Measurements from ENCODE around the gene TTC21A. TPM values are rescaled to one million over a fixed set of nuclear protein-coding genes. Genes with fewer than 3 reads are reported as not detected.
"Not testable (repeated sequence)": the region's sequence is repeated elsewhere in the genome, so short reads cannot be mapped to it uniquely, and the experiment has no call there.

The TTC21A gene, protein sequence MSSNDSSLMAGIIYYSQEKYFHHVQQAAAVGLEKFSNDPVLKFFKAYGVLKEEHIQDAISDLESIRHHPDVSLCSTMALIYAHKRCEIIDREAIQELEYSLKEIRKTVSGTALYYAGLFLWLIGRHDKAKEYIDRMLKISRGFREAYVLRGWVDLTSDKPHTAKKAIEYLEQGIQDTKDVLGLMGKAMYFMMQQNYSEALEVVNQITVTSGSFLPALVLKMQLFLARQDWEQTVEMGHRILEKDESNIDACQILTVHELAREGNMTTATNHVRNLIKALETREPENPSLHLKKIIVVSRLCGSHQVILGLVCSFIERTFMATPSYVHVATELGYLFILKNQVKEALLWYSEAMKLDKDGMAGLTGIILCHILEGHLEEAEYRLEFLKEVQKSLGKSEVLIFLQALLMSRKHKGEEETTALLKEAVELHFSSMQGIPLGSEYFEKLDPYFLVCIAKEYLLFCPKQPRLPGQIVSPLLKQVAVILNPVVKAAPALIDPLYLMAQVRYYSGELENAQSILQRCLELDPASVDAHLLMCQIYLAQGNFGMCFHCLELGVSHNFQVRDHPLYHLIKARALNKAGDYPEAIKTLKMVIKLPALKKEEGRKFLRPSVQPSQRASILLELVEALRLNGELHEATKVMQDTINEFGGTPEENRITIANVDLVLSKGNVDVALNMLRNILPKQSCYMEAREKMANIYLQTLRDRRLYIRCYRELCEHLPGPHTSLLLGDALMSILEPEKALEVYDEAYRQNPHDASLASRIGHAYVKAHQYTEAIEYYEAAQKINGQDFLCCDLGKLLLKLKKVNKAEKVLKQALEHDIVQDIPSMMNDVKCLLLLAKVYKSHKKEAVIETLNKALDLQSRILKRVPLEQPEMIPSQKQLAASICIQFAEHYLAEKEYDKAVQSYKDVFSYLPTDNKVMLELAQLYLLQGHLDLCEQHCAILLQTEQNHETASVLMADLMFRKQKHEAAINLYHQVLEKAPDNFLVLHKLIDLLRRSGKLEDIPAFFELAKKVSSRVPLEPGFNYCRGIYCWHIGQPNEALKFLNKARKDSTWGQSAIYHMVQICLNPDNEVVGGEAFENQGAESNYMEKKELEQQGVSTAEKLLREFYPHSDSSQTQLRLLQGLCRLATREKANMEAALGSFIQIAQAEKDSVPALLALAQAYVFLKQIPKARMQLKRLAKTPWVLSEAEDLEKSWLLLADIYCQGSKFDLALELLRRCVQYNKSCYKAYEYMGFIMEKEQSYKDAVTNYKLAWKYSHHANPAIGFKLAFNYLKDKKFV (N-terminal part only)
- 0.39 and 1.3 TPM in 2 replicates for polyA plus RNA-seq (2014; cell fraction: cytosol; rRNA removed)
- 6.7 and 14.7 TPM in 2 replicates for polyA plus RNA-seq (2014; cell fraction: nucleus; rRNA removed)

DNA sequence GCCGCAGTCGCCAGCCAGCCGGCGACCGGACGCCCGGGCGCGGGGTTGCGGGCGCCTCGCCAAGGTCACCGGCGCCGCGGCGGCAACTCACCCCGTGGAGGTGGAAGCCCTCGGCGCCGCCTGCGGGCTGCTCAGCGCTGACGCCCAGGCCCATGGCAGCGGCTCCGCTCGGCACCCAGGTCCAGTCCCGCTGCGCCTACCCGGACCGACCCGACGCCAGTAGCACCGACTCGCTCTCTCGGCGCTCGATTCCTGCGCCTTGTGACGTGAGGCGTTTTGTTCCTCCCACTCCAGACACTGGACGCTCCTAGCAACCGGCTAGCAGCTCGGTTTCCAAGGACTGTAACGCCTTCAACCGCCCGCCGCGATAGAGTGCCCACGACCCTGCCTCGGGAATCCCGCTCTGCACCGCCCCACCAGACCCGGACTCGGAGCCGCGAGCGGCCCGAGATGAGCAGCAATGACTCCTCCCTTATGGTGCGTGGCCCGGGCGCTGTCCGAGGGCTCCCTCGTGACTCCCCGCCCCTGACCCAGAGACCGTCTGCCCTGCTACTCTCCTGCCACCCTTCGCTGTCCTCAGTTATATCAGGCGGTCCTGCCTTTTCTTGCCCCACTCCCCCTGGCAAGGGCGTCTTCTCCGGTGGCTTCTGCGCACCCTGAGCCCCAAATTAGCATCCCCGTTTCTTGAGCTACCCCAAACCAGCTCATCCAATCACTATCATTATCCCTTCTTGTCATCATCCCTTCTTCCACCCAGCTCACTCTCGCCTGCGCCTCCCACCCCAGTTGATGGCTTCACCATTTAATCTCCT is at the start of gene TTC21A, which contains the start of gene GORASP1:
TSS of gene TTC21A (plus strand) at position 293 of the 812 bp plus-strand sequence. CDS start at position 451, 158 bp downstream.
TSS of gene GORASP1 (minus strand) at position 240 of the 812 bp plus-strand sequence. CDS start at position 154, 86 bp downstream.
- peak; percentile 74 for DNase-seq (ENCODE audit: low spot score)

DNA sequence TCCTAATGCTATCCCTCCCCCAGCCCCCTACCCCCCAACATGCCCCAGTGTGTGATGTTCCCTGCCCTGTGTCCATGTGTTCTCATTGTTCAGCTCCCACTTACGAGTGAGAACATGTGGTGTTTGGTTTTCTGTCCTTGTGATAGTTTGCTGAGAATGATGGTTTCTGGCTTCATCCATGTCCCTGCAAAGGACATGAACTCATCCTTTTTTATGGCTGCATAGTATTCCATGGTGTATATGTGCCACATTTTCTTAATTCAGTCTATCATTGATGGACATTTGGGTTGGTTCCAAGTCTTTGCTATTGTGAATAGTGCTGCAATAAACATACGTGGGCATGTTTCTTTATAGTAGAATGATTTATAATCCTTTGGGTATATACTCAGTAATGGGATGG is 46.3 kb upstream of the TTC21A start:
- DNase-seq (ENCODE audit: low spot score), result not testable (repeated sequence)

DNA sequence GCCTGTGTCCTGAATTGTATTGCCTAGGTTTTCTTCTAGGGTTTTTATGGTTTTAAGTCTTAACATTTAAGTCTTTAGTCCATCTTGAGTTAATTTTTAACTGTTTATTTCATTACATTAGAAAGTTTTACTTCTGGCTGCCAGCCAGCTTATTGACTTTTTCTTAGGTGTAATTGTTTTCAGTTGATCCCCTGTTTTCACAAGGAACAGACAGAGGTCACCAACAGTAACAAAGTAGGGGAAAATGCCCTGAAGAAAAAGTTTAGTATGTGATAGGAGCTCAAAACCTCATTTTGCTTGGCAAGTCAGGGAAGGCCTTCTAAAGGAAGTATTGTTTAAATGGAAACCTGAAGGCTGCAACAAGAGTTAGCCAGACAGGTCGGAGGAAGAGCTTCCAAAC is 45.3 kb upstream of the TTC21A start:
- DNase-seq (ENCODE audit: low spot score), result no peak

DNA sequence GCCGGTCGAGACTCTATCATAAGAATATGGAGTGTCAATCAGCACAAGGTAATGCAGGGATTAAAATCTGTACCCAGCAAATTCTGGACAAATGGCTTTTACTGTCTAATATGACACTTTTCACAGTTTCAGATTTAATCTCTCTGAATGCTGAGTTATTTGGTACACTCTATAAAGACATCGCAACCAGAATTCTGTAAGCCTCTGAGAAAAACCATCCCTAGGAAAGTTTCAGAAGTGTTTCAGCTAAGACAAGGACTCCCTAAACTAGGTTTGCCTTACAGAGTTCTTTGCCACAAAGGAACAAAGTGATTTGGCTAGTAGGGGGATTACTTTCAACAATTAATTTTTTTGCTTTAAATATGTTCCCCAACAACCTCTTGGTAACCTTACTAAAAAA is 44.3 kb upstream of the TTC21A start:
- DNase-seq (ENCODE audit: low spot score), result no peak

DNA sequence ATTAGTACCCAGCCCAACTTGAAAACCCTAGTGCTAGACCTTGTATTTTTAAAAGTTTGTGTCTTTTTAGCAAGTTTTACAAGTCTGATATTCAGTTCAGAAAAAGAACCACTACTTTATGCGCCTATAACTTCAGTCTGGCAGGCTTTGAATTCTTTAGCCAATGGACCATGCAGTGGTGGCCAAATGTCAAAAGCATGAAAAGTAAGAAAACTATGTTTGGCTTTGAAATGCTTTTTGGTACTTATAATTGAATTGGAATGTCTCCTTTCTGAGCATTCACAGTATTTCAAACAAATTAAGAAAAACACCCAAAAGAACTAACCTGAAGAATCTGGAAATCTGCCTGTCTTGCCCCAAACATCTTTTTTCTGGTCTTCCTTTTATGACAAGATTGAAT is 42.8 kb upstream of the TTC21A start:
- no peak for DNase-seq (ENCODE audit: low spot score)

DNA sequence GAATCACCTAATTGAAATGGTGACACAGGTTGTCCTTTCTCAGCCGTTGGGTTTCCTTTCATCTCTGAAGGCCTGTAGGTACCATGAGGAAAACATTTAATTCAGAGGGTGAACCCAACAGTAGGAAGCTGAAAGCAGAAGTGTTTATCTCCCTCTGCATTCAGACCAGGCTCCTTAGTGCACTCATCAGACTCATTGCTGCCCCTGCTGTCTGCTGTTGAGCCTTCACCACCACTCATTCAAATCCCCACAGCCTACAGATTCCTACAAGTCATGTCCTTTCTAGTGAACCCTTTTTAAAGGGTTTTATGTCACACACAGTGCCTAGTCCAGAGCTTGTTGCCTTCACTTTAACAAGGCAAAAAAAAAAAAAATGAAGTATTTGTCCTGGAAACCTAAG is 42.3 kb upstream of the TTC21A start:
- DNase-seq (ENCODE audit: low spot score), result peak; percentile 3

DNA sequence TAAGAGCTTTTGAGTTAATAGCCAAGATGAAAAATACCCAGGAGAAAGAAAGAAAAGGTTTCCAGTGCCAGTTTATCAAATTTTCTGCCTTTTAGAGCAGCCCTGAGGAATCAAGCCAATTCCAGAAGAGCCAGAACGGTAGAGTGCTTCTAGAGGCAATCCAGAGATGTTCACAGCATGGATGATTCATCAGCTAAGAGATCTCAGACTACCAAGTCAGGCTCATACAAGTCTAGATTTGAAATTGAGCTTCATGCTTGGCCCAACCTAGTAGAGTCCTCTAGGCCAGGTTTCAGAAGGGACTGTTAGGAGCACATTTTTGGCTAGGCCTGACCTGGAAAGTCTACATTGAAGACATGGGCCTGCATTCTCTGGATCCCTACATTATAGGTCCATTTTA is 40.2 kb upstream of the TTC21A start:
- DNase-seq (ENCODE audit: low spot score), result no peak

DNA sequence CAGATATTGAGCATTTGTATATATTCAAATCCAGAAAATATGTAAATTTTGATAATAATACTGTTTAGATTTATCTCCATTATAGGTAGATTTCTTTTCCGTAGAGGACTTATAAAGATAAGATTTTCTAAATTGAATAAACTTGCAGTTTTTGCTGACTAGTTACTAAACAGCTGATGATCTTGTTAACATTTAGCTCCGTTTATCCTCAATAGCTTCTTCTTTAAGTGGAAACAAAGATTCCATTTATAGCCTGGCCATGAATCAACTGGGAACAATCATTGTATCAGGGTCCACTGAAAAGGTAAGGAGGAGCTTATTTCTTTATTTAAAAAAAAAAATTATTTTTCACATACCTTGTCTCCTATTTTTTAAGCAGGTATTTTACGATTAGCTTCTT is 38.9 kb upstream of the TTC21A start:
- no peak for DNase-seq (ENCODE audit: low spot score)

DNA sequence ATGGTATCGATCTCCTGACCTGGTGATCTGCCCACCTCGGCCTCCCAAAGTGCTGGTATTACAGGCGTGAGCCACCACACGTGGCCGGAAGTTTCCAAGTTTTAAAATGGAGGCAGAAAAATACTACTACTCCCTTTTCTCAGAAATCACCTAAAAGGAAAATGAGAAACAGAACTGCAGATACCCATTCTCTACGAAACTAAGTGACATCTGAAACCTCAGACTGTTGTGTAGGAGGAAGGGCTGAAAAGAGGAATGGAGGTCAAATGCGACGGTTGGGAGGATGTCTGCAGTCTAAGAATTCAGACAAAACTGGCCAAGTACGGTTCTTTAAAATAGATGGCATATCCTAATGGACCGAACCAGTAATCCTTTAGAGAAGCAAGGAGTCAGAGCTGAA is 31.6 kb upstream of the TTC21A start:
- no peak for DNase-seq (ENCODE audit: low spot score)

DNA sequence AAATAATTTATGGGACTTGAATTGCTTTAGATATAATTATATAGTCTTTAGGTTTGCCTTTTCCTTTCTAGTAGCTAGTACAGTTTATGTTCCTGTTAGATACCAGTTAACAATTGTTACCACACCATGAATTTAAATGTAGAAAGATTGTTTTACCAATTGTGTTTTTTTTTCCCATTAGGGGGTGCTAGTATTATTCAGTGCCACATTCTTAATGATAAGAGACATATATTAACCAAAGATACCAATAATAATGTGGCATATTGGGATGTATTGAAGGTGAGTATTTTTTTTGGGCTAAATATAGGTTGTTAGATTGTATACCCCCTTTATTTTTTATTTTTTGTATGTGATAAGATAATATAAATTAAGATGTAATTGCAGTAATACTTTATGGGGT is 27.9 kb upstream of the TTC21A start:
- DNase-seq (ENCODE audit: low spot score), result no peak

DNA sequence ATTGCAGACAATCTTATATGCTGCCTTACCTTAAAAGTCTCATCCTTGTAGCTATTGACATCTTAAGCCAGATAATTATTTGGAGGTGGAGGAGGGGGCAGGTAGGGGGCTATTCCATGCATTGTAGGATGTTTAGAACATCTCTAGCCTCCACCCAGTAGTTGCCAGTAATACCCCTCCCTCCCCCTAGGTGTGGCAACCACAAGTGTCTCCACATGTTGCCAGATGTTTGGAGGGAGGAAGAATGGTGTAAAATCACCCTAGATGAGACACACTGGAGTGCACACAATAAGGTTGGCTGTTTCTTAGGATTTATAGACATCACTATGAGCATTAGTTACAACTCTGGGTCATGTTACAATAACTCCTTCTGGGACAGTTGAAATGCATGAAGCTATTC is 27.5 kb upstream of the TTC21A start:
- DNase-seq (ENCODE audit: low spot score), result no peak

DNA sequence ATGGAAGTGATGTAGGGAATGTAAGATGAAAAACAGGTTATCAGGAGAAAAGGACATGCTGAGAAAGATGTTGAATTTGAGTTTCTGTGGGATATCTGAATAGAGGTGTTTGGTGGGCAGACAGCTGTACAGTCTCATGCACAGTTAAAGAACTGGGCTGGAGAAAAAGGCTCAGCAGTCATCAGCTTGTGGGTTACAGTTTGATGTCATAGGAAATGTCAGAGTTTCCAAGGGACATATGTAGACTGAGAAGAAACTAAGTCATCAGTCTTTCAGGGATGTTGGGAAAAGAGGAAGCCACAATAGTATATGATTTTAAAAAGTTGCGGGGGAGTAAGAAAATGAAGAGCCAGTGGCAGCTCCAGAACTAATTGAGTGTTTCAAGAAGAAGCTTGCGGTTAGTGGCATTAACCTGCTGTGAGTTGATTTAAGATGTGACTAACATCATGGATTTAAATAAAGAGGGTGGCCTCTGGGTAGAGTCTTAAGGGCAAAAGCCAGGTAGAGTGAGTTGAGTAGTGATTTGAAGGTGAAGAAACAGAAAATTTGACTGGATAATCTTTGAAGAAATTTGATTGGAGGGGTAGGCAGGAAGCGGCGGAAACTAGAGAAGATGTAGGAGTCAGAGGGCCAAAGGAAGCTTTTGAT is 24.7 kb upstream of the TTC21A start:
- DNase-seq (ENCODE audit: low spot score), result no peak

DNA sequence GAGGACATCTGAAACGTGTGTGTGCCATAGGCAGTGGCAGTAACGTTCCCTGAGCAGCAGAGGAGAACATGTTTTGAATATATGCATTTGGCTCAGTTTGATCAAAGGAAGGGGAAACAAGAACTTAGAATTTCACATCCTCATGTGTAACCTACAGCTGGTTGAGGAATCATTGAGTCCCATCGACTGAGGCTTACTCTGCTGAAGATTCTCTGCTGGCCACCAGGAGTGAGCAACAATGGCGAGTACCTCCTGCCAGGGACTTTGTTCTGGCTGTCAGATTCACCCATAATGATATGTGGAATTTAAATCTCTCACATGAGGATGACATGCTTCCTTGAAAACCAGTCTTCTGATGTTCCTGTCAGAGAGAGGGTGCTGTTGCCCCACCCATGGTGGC is 21.3 kb upstream of the TTC21A start:
- DNase-seq (ENCODE audit: low spot score), result no peak

DNA sequence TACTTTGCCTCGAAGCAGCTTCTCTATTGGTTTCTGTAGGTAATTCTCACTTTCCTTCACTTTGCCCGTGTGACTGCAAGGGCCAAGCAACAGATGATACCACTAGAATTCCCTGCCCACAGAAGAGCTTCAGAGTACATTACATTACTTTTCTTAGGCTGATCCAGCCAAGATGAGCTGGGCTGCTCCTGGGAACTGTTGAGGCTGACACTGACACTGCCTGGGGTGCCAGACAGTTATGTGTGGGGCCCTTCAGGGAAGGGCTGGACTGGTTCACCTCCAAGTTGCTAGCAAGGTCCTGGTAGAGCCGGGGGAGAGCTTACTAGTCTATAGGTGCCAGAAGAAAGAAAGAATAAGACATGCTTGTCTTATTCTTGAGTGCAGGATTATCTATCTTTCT is 19.0 kb upstream of the TTC21A start:
- no peak for DNase-seq (ENCODE audit: low spot score)

DNA sequence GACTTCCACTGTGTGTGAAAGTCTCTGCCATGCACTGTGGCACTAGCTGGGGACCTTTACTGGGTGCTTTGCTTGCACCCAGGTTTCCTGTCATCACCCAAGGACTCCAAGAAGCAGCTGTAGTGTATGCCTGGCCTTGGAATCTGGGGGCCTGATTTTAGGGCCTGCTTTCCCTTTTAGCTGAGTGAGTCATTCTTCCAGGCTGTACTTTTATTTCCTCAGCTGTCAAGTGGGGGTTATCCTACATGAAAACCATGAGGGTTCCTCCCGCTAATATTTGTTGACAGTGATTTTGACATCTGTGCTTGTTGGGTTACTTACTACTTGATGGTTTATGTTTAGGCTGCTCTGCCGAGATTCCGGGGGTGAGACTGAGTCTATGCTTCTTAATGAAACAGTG is 18.6 kb upstream of the TTC21A start:
- no peak for DNase-seq (ENCODE audit: low spot score)

DNA sequence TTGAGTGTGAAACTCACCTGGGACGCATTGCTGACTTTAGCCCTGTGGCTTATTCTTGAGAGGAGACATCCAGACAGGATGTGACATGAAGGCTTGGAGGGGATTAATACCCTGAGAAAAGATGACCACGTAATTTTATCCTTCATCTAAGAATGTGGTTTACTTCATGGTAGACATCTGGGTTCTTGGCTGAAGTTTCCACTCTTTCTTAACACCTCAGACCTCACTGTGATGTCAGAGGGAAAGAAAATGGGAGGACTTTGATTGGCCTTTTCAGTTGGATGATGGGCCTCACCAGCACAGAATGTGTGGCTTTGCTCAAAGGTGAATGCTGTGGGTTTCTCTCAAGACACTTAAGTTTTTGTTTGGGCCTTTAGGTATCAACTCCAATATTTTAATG is 16.6 kb upstream of the TTC21A start:
- no peak for DNase-seq (ENCODE audit: low spot score)

DNA sequence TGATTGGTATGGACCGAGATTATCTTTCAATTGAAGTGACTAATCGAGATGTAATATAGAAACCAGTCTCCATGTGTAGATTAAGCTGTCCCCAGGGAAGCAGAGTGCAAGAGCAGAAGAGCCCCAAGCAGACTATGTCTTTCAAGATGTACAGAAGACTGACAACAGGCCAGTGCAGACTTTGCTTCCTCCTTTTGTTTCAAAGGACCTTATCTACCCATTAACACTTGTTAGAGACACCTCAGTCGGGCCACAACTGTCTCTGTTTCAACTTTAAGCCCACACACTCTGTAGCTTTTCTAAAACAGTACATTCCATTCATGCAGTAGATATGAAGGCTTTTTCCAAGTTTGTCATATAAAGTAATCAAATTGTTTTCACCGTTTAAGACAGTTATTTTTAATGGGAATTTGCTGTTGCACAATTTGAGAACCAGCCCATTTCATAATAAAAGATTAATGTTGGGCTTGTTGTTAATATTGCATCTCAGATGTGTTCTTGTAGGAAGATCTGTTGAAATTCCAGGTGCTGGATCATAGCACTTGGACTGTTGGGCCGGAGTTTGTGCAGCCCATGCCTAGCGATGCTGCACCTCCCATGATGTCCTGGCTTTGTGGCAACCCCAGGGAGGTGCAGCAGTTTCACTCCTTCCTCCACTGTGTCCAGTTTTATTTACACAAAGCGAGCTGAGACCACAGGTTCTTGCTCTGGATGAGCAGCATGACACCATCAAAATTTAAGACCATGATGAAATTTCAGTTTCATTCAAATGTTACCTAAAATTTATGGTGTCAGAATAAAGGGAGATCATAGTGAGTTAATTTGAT is 12.4 kb upstream of the TTC21A start:
- no peak for DNase-seq (ENCODE audit: low spot score)

DNA sequence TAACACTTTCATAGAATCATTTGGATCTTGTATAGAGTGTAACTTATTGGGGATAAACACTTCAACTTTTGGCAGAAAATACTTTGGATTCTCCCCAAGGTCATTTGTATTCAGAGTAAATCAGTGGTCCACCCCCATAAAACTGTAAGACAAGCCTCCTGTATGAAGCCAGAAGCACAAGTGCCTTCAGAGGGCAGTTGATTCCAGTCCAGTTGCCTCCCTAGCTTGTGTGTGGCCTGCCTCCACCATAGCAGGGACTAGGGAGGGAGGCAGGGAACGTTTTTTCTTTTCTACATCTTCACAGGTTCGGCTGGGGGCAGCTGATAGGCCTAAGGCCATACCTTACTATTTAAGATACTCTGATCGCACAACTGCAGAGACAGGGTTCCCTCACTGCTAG is 11.7 kb upstream of the TTC21A start:
- DNase-seq (ENCODE audit: low spot score), result no peak

DNA sequence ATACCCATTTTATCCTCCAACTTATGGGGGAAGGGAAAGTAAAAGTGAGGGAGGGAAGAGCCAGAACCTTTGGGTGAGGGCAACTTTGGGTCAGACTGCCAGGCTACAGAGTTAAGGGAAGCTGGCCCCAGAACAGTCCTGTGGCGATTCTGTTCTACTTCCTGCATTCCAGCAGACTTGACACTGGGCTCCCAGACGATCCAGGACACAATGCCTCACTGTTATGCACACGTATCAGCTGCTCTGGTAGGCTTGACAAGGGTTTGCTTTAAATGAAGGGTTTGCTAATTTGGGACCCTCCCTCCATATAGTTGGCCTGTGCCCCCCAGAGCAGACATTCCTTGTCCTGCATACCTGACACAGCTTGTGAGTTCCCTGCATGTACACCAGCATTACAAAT is 10.7 kb upstream of the TTC21A start:
- no peak for DNase-seq (ENCODE audit: low spot score)

Measured in SK-N-DZ (cell line).